Urinary bladder (tissue), 4 donors: ENCODE data around the gene BOD1L1. TPM values are rescaled to one million over a fixed set of nuclear protein-coding genes. Genes with fewer than 3 reads are reported as not detected.

Experiments
- DNase-seq: peaks from one replicate; pipeline ENCODE4 v3.0.0-alpha.2; 2015; ENCODE audit errors: extremely low spot score
- H3K27ac ChIP-seq: one replicate; pipeline ENCODE4 v1.5.1; 2013; ENCODE audit warnings: low read depth, mild to moderate bottlenecking, moderate library complexity
- H3K36me3 ChIP-seq: one replicate; pipeline ENCODE4 v1.6.1; 2013; ENCODE audit warnings: mild to moderate bottlenecking, moderate library complexity; ENCODE audit not compliant: insufficient read depth
- H3K4me1 ChIP-seq: one replicate; pipeline ENCODE4 v1.6.1; 2013; ENCODE audit warnings: mild to moderate bottlenecking, moderate library complexity; ENCODE audit not compliant: insufficient read depth
- H3K4me3 ChIP-seq: one replicate; pipeline ENCODE4 v1.5.1; 2013; ENCODE audit warnings: low read depth, low read length
- WGBS: extraction: QIAGEN DNeasy Blood & Tissue Kit; methylation state at CpG from one replicate; pipeline ENCODE4 v1.1.7; 2013; 5-methylcytosine and 5-hydroxymethylcytosine counted together
- polyA plus RNA-seq: library from polyadenylated mRNA; stranded (reverse); fragments of 200-250 nt; gene quantifications from one replicate; pipeline ENCODE4 v1.2.3, GENCODE V29; 2013
- small RNA-seq: library from RNA; depleted of rRNA; stranded (forward); fragments of <200 nt; gene quantifications from one replicate; pipeline ENCODE3, GENCODE V24; 2014
- total RNA-seq: library from RNA; depleted of rRNA; stranded (reverse); fragments of >200 nt; gene quantifications from one replicate; pipeline ENCODE4 v1.2.3, GENCODE V29; 2014
- donor health status: healthy with polysubstance abuse.
- donor health status: healthy.

The BOD1L1 gene
- total and polyA plus RNA-seq, 2 donors = 19.0 to 66.0 TPM

GRCh38 chr4:13527192-13527980 lies 100.1 kb downstream of the BOD1L1 start:
- no peak overlapping the region for H3K4me3 ChIP-seq
- no peak overlapping the region for H3K27ac ChIP-seq
- no peak for DNase-seq
- H3K4me1 ChIP-seq = no peaks in the 10 kb centered on the region
- WGBS = 4% methylated on average over 46 of the region's 46 CpGs
- no peaks in the 10 kb centered on the region for H3K36me3 ChIP-seq

- DNase-seq = no peak
- H3K4me3 ChIP-seq = no peak overlapping the region
- H3K4me1 ChIP-seq = no peaks in the 10 kb centered on the region
- H3K27ac ChIP-seq = no peak overlapping the region
- H3K36me3 ChIP-seq = no peaks in the 10 kb centered on the region
- WGBS = 32% methylated on average over 3 of the region's 3 CpGs
These were observed 100.9 kb downstream of the BOD1L1 start for GRCh38 chr4:13526658-13527057.

GRCh38 chr4:13525606-13526281 lies 101.8 kb downstream of the BOD1L1 start:
- no peak overlapping the region for H3K27ac ChIP-seq
- H3K4me1 ChIP-seq = no peaks in the 10 kb centered on the region
- 34% methylated on average over 4 of the region's 4 CpGs for WGBS
- no peaks in the 10 kb centered on the region for H3K36me3 ChIP-seq
- no peak for DNase-seq
- no peak overlapping the region for H3K4me3 ChIP-seq

GRCh38 chr4:13524504-13525243 lies 102.9 kb downstream of the BOD1L1 start:
- DNase-seq = no peak
- WGBS = 10% methylated on average over 36 of the region's 36 CpGs
- H3K4me3 ChIP-seq = no peak overlapping the region
- no peaks in the 10 kb centered on the region for H3K36me3 ChIP-seq
- no peak overlapping the region for H3K27ac ChIP-seq
- no peaks in the 10 kb centered on the region for H3K4me1 ChIP-seq

- Histone ChIP-seq H3K27ac (no peak overlapping the region), H3K4me1 (no peaks in the 10 kb centered on the region), H3K36me3 (no peaks in the 10 kb centered on the region), H3K4me3 (no peak overlapping the region)
- no peak for DNase-seq
- WGBS = 10% methylated on average over 59 of the region's 59 CpGs
These were observed 103.7 kb downstream of the BOD1L1 start for GRCh38 chr4:13523591-13524503.

- Histone ChIP-seq H3K4me1 (no peaks in the 10 kb centered on the region), H3K36me3 (no peaks in the 10 kb centered on the region), H3K27ac (no peak overlapping the region), H3K4me3 (no peak overlapping the region)
- 10% methylated on average over 17 of the region's 17 CpGs for WGBS
- DNase-seq = no peak
These were observed 104.4 kb downstream of the BOD1L1 start for GRCh38 chr4:13523105-13523477.

- no peak for DNase-seq
- 7% methylated on average over 49 of the region's 49 CpGs for WGBS
- no peaks in the 10 kb centered on the region for H3K36me3 ChIP-seq
- no peaks in the 10 kb centered on the region for H3K4me1 ChIP-seq
- H3K27ac ChIP-seq = no peak overlapping the region
- H3K4me3 ChIP-seq = no peak overlapping the region
These were observed 105.0 kb downstream of the BOD1L1 start for GRCh38 chr4:13522282-13523104.

GRCh38 chr4:13521047-13521446 lies 106.5 kb downstream of the BOD1L1 start:
- Histone ChIP-seq H3K4me1 (no peaks in the 10 kb centered on the region), H3K27ac (no peak overlapping the region), H3K36me3 (no peaks in the 10 kb centered on the region), H3K4me3 (no peak overlapping the region)
- WGBS = 44% methylated on average over 2 of the region's 2 CpGs
- DNase-seq = no peak

Small RNAs within 50 kb of the gene (small RNA-seq; reads per million reads assigned to genes)
- gene MIR5091 = 0.56 reads per million, percentile 53 among the genes with 10 or more reads in this experiment

Other genes with a start within 250 kb of the BOD1L1 start
- 28.5 TPM for gene RAB28, start 143.4 kb downstream of the BOD1L1 start, total RNA-seq
- gene RAB28, start 143.4 kb downstream of the BOD1L1 start, polyA plus RNA-seq = 16.9 TPM
- gene NKX3-2, start 83.2 kb downstream of the BOD1L1 start, total RNA-seq = 0.37 TPM
- gene NKX3-2, start 83.2 kb downstream of the BOD1L1 start, polyA plus RNA-seq = not detected